ENCODE results near the gene PORCN. TPM values are rescaled to one million over a fixed set of nuclear protein-coding genes. Genes with fewer than 3 reads are reported as not detected.
"Not testable (repeated sequence)": the region's sequence is repeated elsewhere in the genome, so short reads cannot be mapped to it uniquely, and the experiment has no call there.

Gene PORCN
- total and polyA plus RNA-seq, 2 of the 13 experiments (the other 11 are each of a cell fraction or from before 2014, with no cell fraction given): 3.9 to 5.8 TPM

GRCh38 chrX:48523682-48524081, 14.9 kb downstream of the PORCN start:
- H3K4me3 ChIP-seq (replicated peaks in 1 of 3; ENCODE audit: insufficient read depth in 1 of 3, low read depth in 2 of 3, low read length in 3 of 3): peak overlapping the region in 1 of 3 experiments; percentile 43; a peak in 2 of 6 replicates
- TSS peak; percentile 44 for BruUV-seq (replicated peaks)
- H3K4me1 ChIP-seq (ENCODE audit: insufficient read depth, low read length): peaks cover 30% of the 10 kb centered on the region
- ATAC-seq (no peak), FAIRE-seq (no peak), DNase-seq (ENCODE audit: low spot score) (no peak)
- H3K4me2 ChIP-seq (ENCODE audit: low read depth, low read length): peak overlapping the region; percentile 79; the same call in 1 of the 2 replicates
- H2AFZ ChIP-seq (ENCODE audit: low read length): no peak overlapping the region
- intact Hi-C loops (cut with micrococcal nuclease; ENCODE audit: unreplicated experiment): no loop called here
- peaks cover 17% of the 10 kb centered on the region for H3K79me2 ChIP-seq (ENCODE audit: insufficient read depth, low read length)
- no peaks in the 10 kb centered on the region for H4K20me1 ChIP-seq (ENCODE audit: insufficient read depth, low read length)
- TF ChIP-seq TCF7L2 (IDR thresholded peaks at IDR 0.05; ENCODE audit: low read depth, low read length) (no peak), TERF1 (CRISPR knock-in tag; IDR thresholded peaks at IDR 0.05) (no peak), ZBTB38 (CRISPR knock-in tag; IDR thresholded peaks at IDR 0.05) (peak; percentile 68; the same call in 1 of the 2 replicates)
- WGBS (ENCODE audit: low lambda C conversion rate): 94% methylated on average over 5 of the region's 12 CpGs
- POLR2A ChIA-PET: no interaction called here
- peaks cover 1 to 9% of the 10 kb centered on the region in 2 experiments; a peak in 3 of 5 replicates for H3K36me3 ChIP-seq (replicated peaks in 1 of 2; ENCODE audit: control insufficient read depth in 1 of 2, insufficient read depth in 2 of 2, low read length in 2 of 2)
- H3K9me3 ChIP-seq (ENCODE audit: low read length): no peaks in the 10 kb centered on the region
- CTCF ChIA-PET (ENCODE audit: low intra/inter-chr PET ratio, low total read pairs): no interaction called here
- H3K27me3 ChIP-seq (ENCODE audit: control insufficient read depth in 1 of 2, insufficient read depth in 2 of 2, low read length in 2 of 2): no peaks in the 10 kb centered on the region
- no peak overlapping the region for H3K9ac ChIP-seq (ENCODE audit: insufficient read depth, low read depth, low read length)
- H3K27ac ChIP-seq (ENCODE audit: extremely low read length, insufficient read depth, low read length): no peak overlapping the region
- in situ Hi-C loops (cut with HindIII; ENCODE audit: extremely low pct_ligation_motif_present, low pct_unique_long_range_greater_than_20kb): no loop called here

- H3K9ac ChIP-seq (ENCODE audit: insufficient read depth, low read depth, low read length); POLR2A ChIA-PET; intact Hi-C loops (cut with micrococcal nuclease; ENCODE audit: unreplicated experiment); H4K20me1 ChIP-seq (ENCODE audit: insufficient read depth, low read length); H2AFZ ChIP-seq (ENCODE audit: low read length); H3K27ac ChIP-seq (ENCODE audit: extremely low read length, insufficient read depth, low read length); H3K4me3 ChIP-seq (replicated peaks in 1 of 3; ENCODE audit: insufficient read depth in 1 of 3, low read depth in 2 of 3, low read length in 3 of 3); in situ Hi-C loops (cut with HindIII; ENCODE audit: extremely low pct_ligation_motif_present, low pct_unique_long_range_greater_than_20kb); DNase-seq (ENCODE audit: low spot score); H3K4me2 ChIP-seq (ENCODE audit: low read depth, low read length); FAIRE-seq; H3K9me3 ChIP-seq (ENCODE audit: low read length); H3K27me3 ChIP-seq (ENCODE audit: control insufficient read depth in 1 of 2, insufficient read depth in 2 of 2, low read length in 2 of 2); CTCF ChIA-PET (ENCODE audit: low intra/inter-chr PET ratio, low total read pairs); BruUV-seq (replicated peaks); ATAC-seq: not testable (repeated sequence)
- H3K36me3 ChIP-seq (replicated peaks in 1 of 2; ENCODE audit: control insufficient read depth in 1 of 2, insufficient read depth in 2 of 2, low read length in 2 of 2): peaks cover 1 to 12% of the 10 kb centered on the region in 2 experiments; a peak in 3 of 5 replicates
- 92% methylated on average over 8 of the region's 8 CpGs for WGBS (ENCODE audit: low lambda C conversion rate)
- peaks cover 17% of the 10 kb centered on the region for H3K79me2 ChIP-seq (ENCODE audit: insufficient read depth, low read length)
- H3K4me1 ChIP-seq (ENCODE audit: insufficient read depth, low read length): peaks cover 28% of the 10 kb centered on the region
Observed at GRCh38 chrX:48525853-48526252, 17.1 kb downstream of the PORCN start.

Data from HepG2 (cell line).